GM12872 (cell line): ENCODE measurements around the gene DNAJC22.

Experiments used
- CTCF ChIP-seq: IDR thresholded peaks from 3 replicates; pipeline ENCODE4 v1.5.1; 2011; ENCODE audit warnings: low read depth, mild to moderate bottlenecking, low read length, moderate library complexity; ENCODE audit not compliant: insufficient read depth

The DNAJC22 gene

GRCh38 chr12:49328816-49329215 lies 17.9 kb upstream of the DNAJC22 start:
- TF ChIP-seq CTCF = no peak

- no peak for TF ChIP-seq CTCF
These were observed 16.6 kb upstream of the DNAJC22 start for GRCh38 chr12:49330032-49330619.

GRCh38 chr12:49330631-49331379 lies 15.9 kb upstream of the DNAJC22 start:
- TF ChIP-seq CTCF = no peak

GRCh38 chr12:49331380-49332222 lies 15.1 kb upstream of the DNAJC22 start:
- peak; percentile 59 for TF ChIP-seq CTCF

GRCh38 chr12:49332441-49332861 lies 14.2 kb upstream of the DNAJC22 start:
- no peak for TF ChIP-seq CTCF

- TF ChIP-seq CTCF = no peak
These were observed 13.8 kb upstream of the DNAJC22 start for GRCh38 chr12:49332891-49333371.

GRCh38 chr12:49334226-49334625 lies 12.5 kb upstream of the DNAJC22 start:
- TF ChIP-seq CTCF = no peak
